ENCODE data around the gene RPRM.
"Not testable (repeated sequence)": the region's sequence is repeated elsewhere in the genome, so short reads cannot be mapped to it uniquely, and the experiment has no call there.

The RPRM gene

GRCh38 chr2:153461453-153461852, 17.1 kb downstream of the RPRM start:
- no peak for TF ChIP-seq CTCF (IDR thresholded peaks at IDR 0.05; ENCODE audit: low read depth, low read length)
- no peak overlapping the region for H3K4me3 ChIP-seq (ENCODE audit: low read depth, low read length)

GRCh38 chr2:153455861-153456260, 22.7 kb downstream of the RPRM start:
- no peak overlapping the region for H3K4me3 ChIP-seq (ENCODE audit: low read depth, low read length)
- no peak for TF ChIP-seq CTCF (IDR thresholded peaks at IDR 0.05; ENCODE audit: low read depth, low read length)

GRCh38 chr2:153455403-153455802, 23.2 kb downstream of the RPRM start:
- H3K4me3 ChIP-seq (ENCODE audit: low read depth, low read length): no peak overlapping the region
- no peak for TF ChIP-seq CTCF (IDR thresholded peaks at IDR 0.05; ENCODE audit: low read depth, low read length)

- TF ChIP-seq CTCF (IDR thresholded peaks at IDR 0.05; ENCODE audit: low read depth, low read length): no peak
Observed at GRCh38 chr2:153451611-153452010, 27.0 kb downstream of the RPRM start.

GRCh38 chr2:153443106-153443505, 35.5 kb downstream of the RPRM start:
- no peak overlapping the region for H3K4me3 ChIP-seq (ENCODE audit: low read depth, low read length)
- no peak for TF ChIP-seq CTCF (IDR thresholded peaks at IDR 0.05; ENCODE audit: low read depth, low read length)

More at GRCh38 chr2:153451611-153452010, 27.0 kb downstream of the RPRM start:
- no peak overlapping the region for H3K4me3 ChIP-seq (ENCODE audit: low read depth, low read length)

- not testable (repeated sequence) for H3K4me3 ChIP-seq (ENCODE audit: low read depth, low read length)
Observed at GRCh38 chr2:153442616-153443015, 35.9 kb downstream of the RPRM start.

- not testable (repeated sequence) for H3K4me3 ChIP-seq (ENCODE audit: low read depth, low read length)
Observed at GRCh38 chr2:153440090-153440489, 38.5 kb downstream of the RPRM start.

- TF ChIP-seq CTCF (IDR thresholded peaks at IDR 0.05; ENCODE audit: low read depth, low read length): no peak
- H3K4me3 ChIP-seq (ENCODE audit: low read depth, low read length): no peak overlapping the region
Observed at GRCh38 chr2:153433403-153433802, 45.2 kb downstream of the RPRM start.
